GM19193 (cell line): Measurements from ENCODE around the gene GAGE12F.
"Not testable (repeated sequence)": the region's sequence is repeated elsewhere in the genome, so short reads cannot be mapped to it uniquely, and the experiment has no call there.

Experiments
- POLR2A ChIP-seq: IDR thresholded peaks from 4 replicates; pipeline ENCODE4 v1.6.1; 2011; ENCODE audit not compliant: insufficient read depth, insufficient read length; ENCODE audit errors: extremely low read depth

GAGE12F gene, protein sequence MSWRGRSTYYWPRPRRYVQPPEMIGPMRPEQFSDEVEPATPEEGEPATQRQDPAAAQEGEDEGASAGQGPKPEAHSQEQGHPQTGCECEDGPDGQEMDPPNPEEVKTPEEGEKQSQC

DNA sequence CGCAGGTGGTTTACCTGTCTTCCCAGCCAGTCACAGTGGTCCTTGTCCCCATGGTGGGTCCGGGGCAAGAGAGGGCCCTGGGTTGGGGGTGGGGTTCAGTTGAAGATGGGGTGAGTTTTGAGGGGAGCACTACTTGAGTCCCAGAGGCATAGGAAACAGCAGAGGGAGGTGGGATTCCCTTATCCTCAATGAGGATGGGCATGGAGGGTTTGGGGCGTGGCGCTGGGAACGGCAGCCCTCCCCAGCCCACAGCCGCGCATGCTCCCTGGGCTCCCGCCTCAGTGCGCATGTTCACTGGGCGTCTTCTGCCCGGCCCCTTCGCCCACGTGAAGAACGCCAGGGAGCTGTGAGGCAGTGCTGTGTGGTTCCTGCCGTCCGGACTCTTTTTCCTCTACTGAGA, at the start of gene GAGE12F:
TSS of gene GAGE12F (plus strand) at position 301 of the 400 bp plus-strand sequence. CDS start 1,155 bp downstream, outside the sequence.
- not testable (repeated sequence) for TF ChIP-seq POLR2A

DNA sequence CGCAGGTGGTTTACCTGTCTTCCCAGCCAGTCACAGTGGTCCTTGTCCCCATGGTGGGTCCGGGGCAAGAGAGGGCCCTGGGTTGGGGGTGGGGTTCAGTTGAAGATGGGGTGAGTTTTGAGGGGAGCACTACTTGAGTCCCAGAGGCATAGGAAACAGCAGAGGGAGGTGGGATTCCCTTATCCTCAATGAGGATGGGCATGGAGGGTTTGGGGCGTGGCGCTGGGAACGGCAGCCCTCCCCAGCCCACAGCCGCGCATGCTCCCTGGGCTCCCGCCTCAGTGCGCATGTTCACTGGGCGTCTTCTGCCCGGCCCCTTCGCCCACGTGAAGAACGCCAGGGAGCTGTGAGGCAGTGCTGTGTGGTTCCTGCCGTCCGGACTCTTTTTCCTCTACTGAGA, 28.8 kb upstream of the GAGE12F start, which contains the start of gene GAGE12C:
TSS of gene GAGE12C (plus strand) at position 301 of the 400 bp plus-strand sequence. CDS start 1,155 bp downstream, outside the sequence.
- not testable (repeated sequence) for TF ChIP-seq POLR2A

DNA sequence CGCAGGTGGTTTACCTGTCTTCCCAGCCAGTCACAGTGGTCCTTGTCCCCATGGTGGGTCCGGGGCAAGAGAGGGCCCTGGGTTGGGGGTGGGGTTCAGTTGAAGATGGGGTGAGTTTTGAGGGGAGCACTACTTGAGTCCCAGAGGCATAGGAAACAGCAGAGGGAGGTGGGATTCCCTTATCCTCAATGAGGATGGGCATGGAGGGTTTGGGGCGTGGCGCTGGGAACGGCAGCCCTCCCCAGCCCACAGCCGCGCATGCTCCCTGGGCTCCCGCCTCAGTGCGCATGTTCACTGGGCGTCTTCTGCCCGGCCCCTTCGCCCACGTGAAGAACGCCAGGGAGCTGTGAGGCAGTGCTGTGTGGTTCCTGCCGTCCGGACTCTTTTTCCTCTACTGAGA, 19.2 kb upstream of the GAGE12F start, which contains the start of gene GAGE12D:
TSS of gene GAGE12D (plus strand) at position 301 of the 400 bp plus-strand sequence. CDS start 1,155 bp downstream, outside the sequence.
- TF ChIP-seq POLR2A: not testable (repeated sequence)

DNA sequence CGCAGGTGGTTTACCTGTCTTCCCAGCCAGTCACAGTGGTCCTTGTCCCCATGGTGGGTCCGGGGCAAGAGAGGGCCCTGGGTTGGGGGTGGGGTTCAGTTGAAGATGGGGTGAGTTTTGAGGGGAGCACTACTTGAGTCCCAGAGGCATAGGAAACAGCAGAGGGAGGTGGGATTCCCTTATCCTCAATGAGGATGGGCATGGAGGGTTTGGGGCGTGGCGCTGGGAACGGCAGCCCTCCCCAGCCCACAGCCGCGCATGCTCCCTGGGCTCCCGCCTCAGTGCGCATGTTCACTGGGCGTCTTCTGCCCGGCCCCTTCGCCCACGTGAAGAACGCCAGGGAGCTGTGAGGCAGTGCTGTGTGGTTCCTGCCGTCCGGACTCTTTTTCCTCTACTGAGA, 9.7 kb upstream of the GAGE12F start, which contains the start of gene GAGE12E:
TSS of gene GAGE12E (plus strand) at position 301 of the 400 bp plus-strand sequence. CDS start 1,155 bp downstream, outside the sequence.
- not testable (repeated sequence) for TF ChIP-seq POLR2A

DNA sequence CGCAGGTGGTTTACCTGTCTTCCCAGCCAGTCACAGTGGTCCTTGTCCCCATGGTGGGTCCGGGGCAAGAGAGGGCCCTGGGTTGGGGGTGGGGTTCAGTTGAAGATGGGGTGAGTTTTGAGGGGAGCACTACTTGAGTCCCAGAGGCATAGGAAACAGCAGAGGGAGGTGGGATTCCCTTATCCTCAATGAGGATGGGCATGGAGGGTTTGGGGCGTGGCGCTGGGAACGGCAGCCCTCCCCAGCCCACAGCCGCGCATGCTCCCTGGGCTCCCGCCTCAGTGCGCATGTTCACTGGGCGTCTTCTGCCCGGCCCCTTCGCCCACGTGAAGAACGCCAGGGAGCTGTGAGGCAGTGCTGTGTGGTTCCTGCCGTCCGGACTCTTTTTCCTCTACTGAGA, 9.5 kb downstream of the GAGE12F start, which contains the start of gene GAGE12G:
TSS of gene GAGE12G (plus strand) at position 301 of the 400 bp plus-strand sequence. CDS start 1,155 bp downstream, outside the sequence.
- not testable (repeated sequence) for TF ChIP-seq POLR2A

DNA sequence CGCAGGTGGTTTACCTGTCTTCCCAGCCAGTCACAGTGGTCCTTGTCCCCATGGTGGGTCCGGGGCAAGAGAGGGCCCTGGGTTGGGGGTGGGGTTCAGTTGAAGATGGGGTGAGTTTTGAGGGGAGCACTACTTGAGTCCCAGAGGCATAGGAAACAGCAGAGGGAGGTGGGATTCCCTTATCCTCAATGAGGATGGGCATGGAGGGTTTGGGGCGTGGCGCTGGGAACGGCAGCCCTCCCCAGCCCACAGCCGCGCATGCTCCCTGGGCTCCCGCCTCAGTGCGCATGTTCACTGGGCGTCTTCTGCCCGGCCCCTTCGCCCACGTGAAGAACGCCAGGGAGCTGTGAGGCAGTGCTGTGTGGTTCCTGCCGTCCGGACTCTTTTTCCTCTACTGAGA, 19.0 kb downstream of the GAGE12F start, which contains the start of gene GAGE12H:
TSS of gene GAGE12H (plus strand) at position 301 of the 400 bp plus-strand sequence. CDS start 1,155 bp downstream, outside the sequence.
- not testable (repeated sequence) for TF ChIP-seq POLR2A

DNA sequence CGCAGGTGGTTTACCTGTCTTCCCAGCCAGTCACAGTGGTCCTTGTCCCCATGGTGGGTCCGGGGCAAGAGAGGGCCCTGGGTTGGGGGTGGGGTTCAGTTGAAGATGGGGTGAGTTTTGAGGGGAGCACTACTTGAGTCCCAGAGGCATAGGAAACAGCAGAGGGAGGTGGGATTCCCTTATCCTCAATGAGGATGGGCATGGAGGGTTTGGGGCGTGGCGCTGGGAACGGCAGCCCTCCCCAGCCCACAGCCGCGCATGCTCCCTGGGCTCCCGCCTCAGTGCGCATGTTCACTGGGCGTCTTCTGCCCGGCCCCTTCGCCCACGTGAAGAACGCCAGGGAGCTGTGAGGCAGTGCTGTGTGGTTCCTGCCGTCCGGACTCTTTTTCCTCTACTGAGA, 28.6 kb downstream of the GAGE12F start, which contains the start of gene GAGE2A:
TSS of gene GAGE2A (plus strand) at position 301 of the 400 bp plus-strand sequence. CDS start 1,155 bp downstream, outside the sequence.
- not testable (repeated sequence) for TF ChIP-seq POLR2A

DNA sequence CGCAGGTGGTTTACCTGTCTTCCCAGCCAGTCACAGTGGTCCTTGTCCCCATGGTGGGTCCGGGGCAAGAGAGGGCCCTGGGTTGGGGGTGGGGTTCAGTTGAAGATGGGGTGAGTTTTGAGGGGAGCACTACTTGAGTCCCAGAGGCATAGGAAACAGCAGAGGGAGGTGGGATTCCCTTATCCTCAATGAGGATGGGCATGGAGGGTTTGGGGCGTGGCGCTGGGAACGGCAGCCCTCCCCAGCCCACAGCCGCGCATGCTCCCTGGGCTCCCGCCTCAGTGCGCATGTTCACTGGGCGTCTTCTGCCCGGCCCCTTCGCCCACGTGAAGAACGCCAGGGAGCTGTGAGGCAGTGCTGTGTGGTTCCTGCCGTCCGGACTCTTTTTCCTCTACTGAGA, 38.1 kb downstream of the GAGE12F start, which contains the start of gene GAGE1:
TSS of gene GAGE1 (plus strand) at position 301 of the 400 bp plus-strand sequence. CDS start 1,155 bp downstream, outside the sequence.
- not testable (repeated sequence) for TF ChIP-seq POLR2A

DNA sequence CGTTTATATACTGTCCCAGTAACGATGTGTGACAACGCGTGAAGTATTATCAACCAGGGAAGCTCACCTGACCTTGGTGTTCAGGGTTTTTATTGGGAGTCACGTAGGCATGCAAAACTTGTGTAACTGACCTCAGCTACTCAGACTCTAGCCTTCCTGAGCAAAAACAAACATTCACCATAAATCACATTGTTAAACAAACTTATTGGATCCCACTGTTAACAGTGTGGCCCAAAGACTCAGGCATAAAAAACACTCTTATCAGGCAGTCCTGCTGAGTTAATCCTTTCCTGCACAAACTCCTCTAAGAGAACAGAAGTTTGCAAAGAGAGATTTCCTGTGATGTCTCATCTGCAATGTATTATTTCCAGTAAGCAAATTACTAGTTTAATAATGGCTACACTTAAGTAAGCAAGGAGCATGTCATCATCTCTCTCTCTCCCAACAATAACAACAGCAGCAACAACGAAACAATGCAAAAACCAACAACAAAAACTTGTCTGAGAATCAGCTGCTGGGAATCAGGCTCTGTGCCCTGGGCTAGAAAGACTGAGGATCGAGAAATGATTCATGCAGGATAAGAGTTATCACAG, 50.2 kb downstream of the GAGE12F start:
- TF ChIP-seq POLR2A: no peak
